Smooth muscle cell (in vitro differentiated cells): ENCODE measurements around the gene LHFPL3. TPM values are rescaled to one million over a fixed set of nuclear protein-coding genes. Genes with fewer than 3 reads are reported as not detected.

ENCODE experiments used
- DNase-seq: peaks from one replicate; lab custom pipeline; 2025; ENCODE audit not compliant: unreplicated experiment; lab: John Stamatoyannopoulos, UW
- H2AFZ ChIP-seq: fragments of 200-600 bp; sonication (generic); 2 replicates; pipeline ENCODE4 v1.6.0; 2016; ENCODE audit warnings: antibody characterized with exemption, low read depth, mild to moderate bottlenecking
- H3F3A ChIP-seq: fragments of 200-600 bp; sonication (generic); 2 replicates; pipeline ENCODE4 v1.6.0; 2017; ENCODE audit warnings: antibody characterized with exemption, low read depth
- H3K27ac ChIP-seq: fragments of 200-600 bp; sonication (generic); 2 replicates; pipeline ENCODE4 v1.5.1; 2016; ENCODE audit warnings: low read depth, mild to moderate bottlenecking
- H3K27me3 ChIP-seq: fragments of 200-600 bp; sonication (generic); 2 replicates; pipeline ENCODE4 v1.6.1; 2016; ENCODE audit warnings: low read depth, mild to moderate bottlenecking
- H3K36me3 ChIP-seq: fragments of 200-600 bp; sonication (generic); 2 replicates; pipeline ENCODE4 v1.5.1; 2016; ENCODE audit warnings: low read depth
- H3K4me1 ChIP-seq: fragments of 200-600 bp; sonication (generic); 2 replicates; pipeline ENCODE4 v1.5.1; 2016; ENCODE audit warnings: low read depth
- H3K4me2 ChIP-seq: fragments of 200-600 bp; sonication (generic); 2 replicates; pipeline ENCODE4 v1.6.0; 2016; ENCODE audit warnings: mild to moderate bottlenecking
- H3K4me3 ChIP-seq: fragments of 200-600 bp; sonication (generic); 2 replicates; pipeline ENCODE4 v1.5.1; 2016; ENCODE audit warnings: mild to moderate bottlenecking
- H3K79me2 ChIP-seq: fragments of 200-600 bp; sonication (generic); 2 replicates; pipeline ENCODE4 v1.6.0; 2016; ENCODE audit warnings: low read depth, mild to moderate bottlenecking
- H3K9ac ChIP-seq: fragments of 200-600 bp; sonication (generic); 2 replicates; pipeline ENCODE4 v1.6.0; 2016; ENCODE audit warnings: low read depth
- H3K9me3 ChIP-seq: fragments of 200-600 bp; sonication (generic); replicated peaks from 2 replicates; pipeline ENCODE4 v1.5.1; 2016; ENCODE audit warnings: low read depth
- H4K20me1 ChIP-seq: fragments of 200-600 bp; sonication (generic); 2 replicates; pipeline ENCODE4 v1.6.0; 2016; ENCODE audit warnings: low read depth
- WGBS: methylation state at CpG from one replicate; pipeline ENCODE4 v1.1.7; 2016; ENCODE audit warnings: low lambda C conversion rate; 5-methylcytosine and 5-hydroxymethylcytosine counted together
- polyA plus RNA-seq: library from polyadenylated mRNA; unstranded; fragments of >200 nt; fragmentation: Nextera tagmentation; extraction: Ambion mirVana; gene quantifications from 2 replicates; pipeline ENCODE4 v1.2.1, GENCODE V29; 2016
- total RNA-seq: library from RNA; depleted of rRNA; stranded (reverse); fragments of >200 nt; gene quantifications from 2 replicates; pipeline ENCODE4 v1.2.3, GENCODE V29; 2014
- TF ChIP-seq, protein P1 (sequence below): fragments of 200-600 bp; sonication (generic); IDR thresholded peaks from 2 replicates; pipeline ENCODE4 v1.5.1; 2017; ENCODE audit warnings: borderline replicate concordance, mild to moderate bottlenecking, antibody characterized with exemption; ENCODE audit not compliant: insufficient read depth, poor library complexity, severe bottlenecking

Gene LHFPL3
- total and polyA plus RNA-seq, 2 experiments from 2014 or later, result not detected

DNA sequence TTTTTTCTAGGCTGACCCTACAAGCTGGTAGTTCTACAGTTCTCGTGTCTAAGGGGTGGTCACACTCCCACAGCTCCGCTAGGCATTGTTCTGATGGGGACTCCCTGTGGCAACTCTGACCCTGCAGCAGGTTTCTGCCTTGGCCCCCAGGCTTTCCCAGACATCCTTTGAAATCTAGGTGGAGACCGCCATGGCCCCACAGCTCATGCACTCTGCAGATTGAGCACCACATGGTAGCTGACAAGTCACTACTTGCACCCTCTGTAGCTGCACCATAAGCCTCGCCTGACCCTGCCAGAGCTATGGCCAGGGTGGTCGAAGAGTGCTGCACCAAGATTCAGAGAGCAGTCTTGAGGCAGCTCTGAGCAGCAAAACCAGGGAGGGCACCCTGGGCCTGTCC is 275.6 kb downstream of the LHFPL3 start:
- H3K27me3 ChIP-seq, result no peaks in the 10 kb centered on the region
- no peak overlapping the region for H3K27ac ChIP-seq
- no peaks in the 10 kb centered on the region for H3K79me2 ChIP-seq
- H3K4me3 ChIP-seq, result no peak overlapping the region
- no peak overlapping the region for H2AFZ ChIP-seq
- H3K9me3 ChIP-seq, result no peaks in the 10 kb centered on the region
- H3K4me1 ChIP-seq, result no peaks in the 10 kb centered on the region
- WGBS, result 72% methylated on average over 5 of the region's 5 CpGs
- H3K9ac ChIP-seq, result no peak overlapping the region
- no peak overlapping the region for H3K4me2 ChIP-seq
- no peak for DNase-seq
- H3K36me3 ChIP-seq, result no peaks in the 10 kb centered on the region
- H3F3A ChIP-seq, result no peaks in the 10 kb centered on the region
- TF ChIP-seq, protein P1, sequence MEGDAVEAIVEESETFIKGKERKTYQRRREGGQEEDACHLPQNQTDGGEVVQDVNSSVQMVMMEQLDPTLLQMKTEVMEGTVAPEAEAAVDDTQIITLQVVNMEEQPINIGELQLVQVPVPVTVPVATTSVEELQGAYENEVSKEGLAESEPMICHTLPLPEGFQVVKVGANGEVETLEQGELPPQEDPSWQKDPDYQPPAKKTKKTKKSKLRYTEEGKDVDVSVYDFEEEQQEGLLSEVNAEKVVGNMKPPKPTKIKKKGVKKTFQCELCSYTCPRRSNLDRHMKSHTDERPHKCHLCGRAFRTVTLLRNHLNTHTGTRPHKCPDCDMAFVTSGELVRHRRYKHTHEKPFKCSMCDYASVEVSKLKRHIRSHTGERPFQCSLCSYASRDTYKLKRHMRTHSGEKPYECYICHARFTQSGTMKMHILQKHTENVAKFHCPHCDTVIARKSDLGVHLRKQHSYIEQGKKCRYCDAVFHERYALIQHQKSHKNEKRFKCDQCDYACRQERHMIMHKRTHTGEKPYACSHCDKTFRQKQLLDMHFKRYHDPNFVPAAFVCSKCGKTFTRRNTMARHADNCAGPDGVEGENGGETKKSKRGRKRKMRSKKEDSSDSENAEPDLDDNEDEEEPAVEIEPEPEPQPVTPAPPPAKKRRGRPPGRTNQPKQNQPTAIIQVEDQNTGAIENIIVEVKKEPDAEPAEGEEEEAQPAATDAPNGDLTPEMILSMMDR, result no peak
- H4K20me1 ChIP-seq, result no peaks in the 10 kb centered on the region

DNA sequence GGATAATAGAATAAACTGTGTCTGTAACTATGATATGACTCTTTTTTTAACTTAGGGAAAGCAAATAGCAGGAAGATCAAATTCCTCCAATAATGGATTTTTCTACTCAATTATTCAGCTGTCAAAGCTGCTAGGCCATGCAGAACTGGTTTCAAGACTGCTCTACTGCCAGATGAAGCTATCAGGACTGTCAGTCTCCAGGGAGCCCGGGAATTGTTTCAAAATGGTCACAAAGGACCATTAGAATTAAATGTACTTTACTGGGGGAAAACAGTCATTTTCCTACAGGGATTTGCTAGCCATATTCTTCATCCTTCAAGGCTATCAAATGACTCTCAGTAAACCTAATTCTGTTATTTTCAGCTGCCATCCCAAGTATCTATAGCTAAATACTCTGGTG is 276.3 kb downstream of the LHFPL3 start:
- Histone ChIP-seq H3K27ac (no peak overlapping the region), H3K27me3 (no peaks in the 10 kb centered on the region), H2AFZ (no peak overlapping the region), H3K4me2 (no peak overlapping the region), H3K4me1 (no peaks in the 10 kb centered on the region), H3K9me3 (no peaks in the 10 kb centered on the region), H3K79me2 (no peaks in the 10 kb centered on the region), H3F3A (no peaks in the 10 kb centered on the region), H3K4me3 (no peak overlapping the region), H4K20me1 (no peaks in the 10 kb centered on the region), H3K9ac (no peak overlapping the region), H3K36me3 (no peaks in the 10 kb centered on the region)
- WGBS, result 45% methylated on average over 1 of the region's 1 CpG
- TF ChIP-seq, protein P1, result no peak
- no peak for DNase-seq

DNA sequence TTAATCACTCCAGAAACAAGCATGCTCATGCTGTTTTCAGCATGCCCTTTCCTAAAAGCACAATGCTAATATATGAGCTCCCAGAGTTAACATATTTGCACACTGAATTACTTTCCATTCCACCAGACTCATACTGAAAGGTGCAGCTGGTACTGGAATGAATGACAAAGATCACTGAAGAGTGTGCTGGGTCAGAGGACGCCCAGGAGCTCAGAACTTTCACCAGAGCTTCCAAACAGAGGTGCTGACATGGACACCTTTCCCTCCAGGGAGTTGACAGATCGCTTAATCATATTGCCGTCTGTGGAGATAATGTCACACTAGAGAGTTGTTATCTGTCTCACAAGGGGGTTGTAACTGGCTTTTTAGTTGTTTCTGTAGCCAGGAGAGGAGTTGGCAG is 292.9 kb downstream of the LHFPL3 start:
- no peaks in the 10 kb centered on the region for H3K27me3 ChIP-seq
- H4K20me1 ChIP-seq, result no peaks in the 10 kb centered on the region
- H2AFZ ChIP-seq, result no peak overlapping the region
- H3K9ac ChIP-seq, result no peak overlapping the region
- H3K36me3 ChIP-seq, result no peaks in the 10 kb centered on the region
- 68% methylated on average over 3 of the region's 3 CpGs for WGBS
- no peaks in the 10 kb centered on the region for H3F3A ChIP-seq
- H3K79me2 ChIP-seq, result no peaks in the 10 kb centered on the region
- H3K4me2 ChIP-seq, result no peak overlapping the region
- no peaks in the 10 kb centered on the region for H3K4me1 ChIP-seq
- H3K4me3 ChIP-seq, result no peak overlapping the region
- no peak overlapping the region for H3K27ac ChIP-seq
- no peaks in the 10 kb centered on the region for H3K9me3 ChIP-seq
- TF ChIP-seq, protein P1, result no peak
- DNase-seq, result no peak

DNA sequence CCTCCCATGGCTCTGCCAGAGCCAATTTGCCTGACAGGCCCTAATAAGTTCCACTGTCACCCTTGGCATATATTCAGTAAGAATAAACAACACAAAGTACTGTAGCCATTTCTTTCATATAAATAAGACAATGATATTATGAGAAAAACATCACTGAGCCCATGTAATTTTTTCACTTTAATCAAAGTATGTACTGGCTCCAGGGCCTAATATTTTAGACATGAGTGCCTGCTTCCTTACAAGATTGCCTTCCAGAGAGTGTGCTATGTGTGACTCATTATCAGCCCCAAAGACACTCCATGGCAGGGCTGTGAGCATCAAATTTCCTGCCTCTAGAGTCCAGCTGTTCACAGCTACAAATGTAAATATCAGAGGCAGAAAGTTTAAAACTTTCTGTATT is 297.6 kb downstream of the LHFPL3 start:
- TF ChIP-seq, protein P1, result no peak
- Histone ChIP-seq H3K27me3 (no peaks in the 10 kb centered on the region), H3F3A (no peaks in the 10 kb centered on the region), H3K4me3 (no peak overlapping the region), H2AFZ (no peak overlapping the region), H3K9me3 (no peaks in the 10 kb centered on the region), H3K4me2 (no peak overlapping the region), H3K36me3 (no peaks in the 10 kb centered on the region), H4K20me1 (no peaks in the 10 kb centered on the region), H3K27ac (no peak overlapping the region), H3K4me1 (no peaks in the 10 kb centered on the region), H3K79me2 (no peaks in the 10 kb centered on the region), H3K9ac (no peak overlapping the region)
- DNase-seq, result no peak
